WTC11 (cell line): ENCODE results near the gene ARHGEF25. TPM values are rescaled to one million over a fixed set of nuclear protein-coding genes. Genes with fewer than 3 reads are reported as not detected.

Source experiments
- ATAC-seq: fragments of 200-7000 bp; cut with Tn5 transposase; 2 replicates; pipeline ENCODE4 v1.10.0; 2021; ENCODE audit warnings: mild to moderate bottlenecking, moderate library complexity
- CTCF ChIA-PET: fragments of 300-600 bp; sonication (Branson Sonifier 250); formaldehyde crosslinking; loops from one replicate; lab custom pipeline; 2021; ENCODE audit warnings: antibody characterized with exemption; lab: Charles Lee
- POLR2A ChIA-PET: fragments of 350-600 bp; sonication (Branson Sonifier 250); formaldehyde crosslinking; loops from one replicate; lab custom pipeline; 2021; ENCODE audit warnings: antibody characterized with exemption; lab: Charles Lee
- DNase-seq: peaks from one replicate; pipeline ENCODE4 v3.0.0; 2021; ENCODE audit warnings: low spot score
- H3K27ac Mint-ChIP-seq: 2 replicates; pipeline ENCODE4 v1.8.0; 2021; ENCODE audit warnings: mixed read lengths
- H3K27me3 Mint-ChIP-seq: 2 replicates; pipeline ENCODE4 v1.8.0; 2021; ENCODE audit warnings: low read depth, mild to moderate bottlenecking, moderate library complexity, mixed read lengths
- H3K36me3 Mint-ChIP-seq: 2 replicates; pipeline ENCODE4 v1.8.0; 2021; ENCODE audit warnings: mixed read lengths
- H3K4me1 Mint-ChIP-seq: 2 replicates; pipeline ENCODE4 v1.8.0; 2022; ENCODE audit warnings: mixed read lengths
- H3K4me3 Mint-ChIP-seq: 2 replicates; pipeline ENCODE4 v1.8.0; 2021; ENCODE audit warnings: mild to moderate bottlenecking, moderate library complexity, mixed read lengths
- H3K9me3 Mint-ChIP-seq: 2 replicates; pipeline ENCODE4 v1.8.0; 2021; ENCODE audit warnings: mixed read lengths
- AR ChIP-seq: fragments of 250-450 bp; sonication (Bioruptor Pico); IDR thresholded peaks from 2 replicates; pipeline ENCODE4 v1.9.0; 2021; ENCODE audit warnings: mild to moderate bottlenecking
- ATF2 ChIP-seq: sonication (generic); formaldehyde crosslinking; IDR thresholded peaks from 2 replicates; pipeline ENCODE4 v1.8.1; 2022; ENCODE audit warnings: low read depth, missing genetic modification reagents, borderline replicate concordance
- CBFB ChIP-seq: sonication (generic); formaldehyde crosslinking; IDR thresholded peaks from 2 replicates; pipeline ENCODE4 v1.8.1; 2022; ENCODE audit warnings: mild to moderate bottlenecking, low read depth, missing genetic modification reagents
- CDX4 ChIP-seq: fragments of 250-450 bp; sonication (Bioruptor Pico); IDR thresholded peaks from 2 replicates; pipeline ENCODE4 v1.9.0; 2021; ENCODE audit warnings: moderate library complexity, mild to moderate bottlenecking, inconsistent platforms, borderline replicate concordance
- EMX1 ChIP-seq: fragments of 250-450 bp; sonication (Bioruptor Pico); IDR thresholded peaks from 2 replicates; pipeline ENCODE4 v1.8.0; 2021; ENCODE audit warnings: mild to moderate bottlenecking
- FOXK1 ChIP-seq: sonication (generic); formaldehyde crosslinking; IDR thresholded peaks from 2 replicates; pipeline ENCODE4 v1.8.0; 2022; ENCODE audit warnings: mild to moderate bottlenecking, moderate library complexity, missing genetic modification reagents
- FOXP4 ChIP-seq: sonication (generic); formaldehyde crosslinking; IDR thresholded peaks from 2 replicates; pipeline ENCODE4 v1.8.0; 2022; ENCODE audit warnings: mild to moderate bottlenecking, missing genetic modification reagents
- HMGA2 ChIP-seq: fragments of 250-450 bp; sonication (Bioruptor Pico); IDR thresholded peaks from 2 replicates; pipeline ENCODE4 v1.4.0; 2021; ENCODE audit warnings: mild to moderate bottlenecking, moderate library complexity
- KAT7 ChIP-seq: sonication (generic); formaldehyde crosslinking; IDR thresholded peaks from 2 replicates; pipeline ENCODE4 v1.8.1; 2023; ENCODE audit warnings: missing genetic modification reagents, mild to moderate bottlenecking, borderline replicate concordance
- MXD4 ChIP-seq: fragments of 250-450 bp; sonication (Bioruptor Pico); IDR thresholded peaks from 2 replicates; pipeline ENCODE4 v1.8.0; 2021; ENCODE audit warnings: mild to moderate bottlenecking, moderate library complexity, borderline replicate concordance
- NFE2L1 ChIP-seq: sonication (generic); formaldehyde crosslinking; IDR thresholded peaks from 2 replicates; pipeline ENCODE4 v1.8.1; 2023; ENCODE audit warnings: missing genetic modification reagents
- NR2C2 ChIP-seq: sonication (generic); formaldehyde crosslinking; IDR thresholded peaks from 2 replicates; pipeline ENCODE4 v1.8.0; 2022; ENCODE audit warnings: mild to moderate bottlenecking, missing genetic modification reagents
- PRDM15 ChIP-seq: sonication (generic); formaldehyde crosslinking; IDR thresholded peaks from 2 replicates; pipeline ENCODE4 v1.8.0; 2022; ENCODE audit warnings: missing genetic modification reagents
- RELA ChIP-seq: sonication (generic); formaldehyde crosslinking; IDR thresholded peaks from 2 replicates; pipeline ENCODE4 v1.8.1; 2022; ENCODE audit warnings: missing genetic modification reagents, mild to moderate bottlenecking, borderline replicate concordance
- SMAD3 ChIP-seq: sonication (generic); formaldehyde crosslinking; IDR thresholded peaks from 2 replicates; pipeline ENCODE4 v1.8.0; 2022; ENCODE audit warnings: missing genetic modification reagents, mild to moderate bottlenecking, borderline replicate concordance
- ZNF532 ChIP-seq: fragments of 250-450 bp; sonication (Bioruptor Pico); IDR thresholded peaks from 2 replicates; pipeline ENCODE4 v1.9.0; 2021; ENCODE audit warnings: mild to moderate bottlenecking, borderline replicate concordance
- ZNF671 ChIP-seq: fragments of 250-450 bp; sonication (Bioruptor Pico); IDR thresholded peaks from 2 replicates; pipeline ENCODE4 v1.8.0; 2021; ENCODE audit warnings: mild to moderate bottlenecking
- total RNA-seq: library from RNA; stranded (reverse); gene quantifications from 3 replicates; pipeline ENCODE4 v1.2.3, GENCODE V29; 2021

The ARHGEF25 gene
- total RNA-seq, 1 experiment from 2014 or later, result 11.9 TPM

GRCh38 chr12:57623811-57624390 is 12.7 kb downstream of the ARHGEF25 start:
- POLR2A ChIA-PET, result no interaction called here
- CTCF ChIA-PET, result interaction anchor here (1.7 to 1.8 kb wide), 2 partner anchors 9 to 40 kb away, joined by 6 to 7 read pairs; partner anchors contain the start of gene B4GALNT1
- H3K36me3 Mint-ChIP-seq, result peaks cover under 1% of the 10 kb centered on the region; the same call in 1 of the 2 replicates
- no peak for DNase-seq
- H3K27ac Mint-ChIP-seq, result no peak overlapping the region
- no peak for TF ChIP-seq HMGA2
- no peak for TF ChIP-seq MXD4
- TF ChIP-seq SMAD3 (CRISPR knock-in tag), result no peak
- no peak for TF ChIP-seq AR (CRISPR knock-in tag)
- no peak for TF ChIP-seq NFE2L1 (CRISPR knock-in tag)
- no peak for TF ChIP-seq NR2C2
- TF ChIP-seq ZNF671 (CRISPR knock-in tag), result no peak
- no peak for TF ChIP-seq PRDM15
- no peak for TF ChIP-seq KAT7 (CRISPR knock-in tag)
- no peak for TF ChIP-seq ATF2 (CRISPR knock-in tag)
- peaks cover 100% of the 10 kb centered on the region for H3K27me3 Mint-ChIP-seq
- H3K4me3 Mint-ChIP-seq, result no peak overlapping the region
- no peak for ATAC-seq
- peaks cover 37% of the 10 kb centered on the region for H3K4me1 Mint-ChIP-seq
- H3K9me3 Mint-ChIP-seq, result no peaks in the 10 kb centered on the region

GRCh38 chr12:57624441-57625220 is 13.4 kb downstream of the ARHGEF25 start:
- POLR2A ChIA-PET, result no interaction called here
- CTCF ChIA-PET, result interaction anchor here (0.9 to 2.0 kb wide), 2 partner anchors 8 to 41 kb away, joined by 3 to 8 read pairs; partner anchors contain the start of gene B4GALNT1
- Mint-ChIP-seq H3K4me3 (no peak overlapping the region), H3K27me3 (peaks cover 100% of the 10 kb centered on the region), H3K36me3 (no peaks in the 10 kb centered on the region), H3K27ac (no peak overlapping the region), H3K9me3 (no peaks in the 10 kb centered on the region), H3K4me1 (peaks cover 32% of the 10 kb centered on the region)
- ATAC-seq, result no peak
- DNase-seq, result no peak
- no peak for TF ChIP-seq ZNF532 (CRISPR knock-in tag)
- no peak for TF ChIP-seq RELA (CRISPR knock-in tag)
- no peak for TF ChIP-seq CDX4 (CRISPR knock-in tag)
- no peak for TF ChIP-seq FOXK1 (CRISPR knock-in tag)
- TF ChIP-seq FOXP4 (CRISPR knock-in tag), result no peak
- TF ChIP-seq CBFB (CRISPR knock-in tag), result no peak
- no peak for TF ChIP-seq EMX1 (CRISPR knock-in tag)
